Measurements from ENCODE around the gene ACVR1.

ACVR1 gene

DNA sequence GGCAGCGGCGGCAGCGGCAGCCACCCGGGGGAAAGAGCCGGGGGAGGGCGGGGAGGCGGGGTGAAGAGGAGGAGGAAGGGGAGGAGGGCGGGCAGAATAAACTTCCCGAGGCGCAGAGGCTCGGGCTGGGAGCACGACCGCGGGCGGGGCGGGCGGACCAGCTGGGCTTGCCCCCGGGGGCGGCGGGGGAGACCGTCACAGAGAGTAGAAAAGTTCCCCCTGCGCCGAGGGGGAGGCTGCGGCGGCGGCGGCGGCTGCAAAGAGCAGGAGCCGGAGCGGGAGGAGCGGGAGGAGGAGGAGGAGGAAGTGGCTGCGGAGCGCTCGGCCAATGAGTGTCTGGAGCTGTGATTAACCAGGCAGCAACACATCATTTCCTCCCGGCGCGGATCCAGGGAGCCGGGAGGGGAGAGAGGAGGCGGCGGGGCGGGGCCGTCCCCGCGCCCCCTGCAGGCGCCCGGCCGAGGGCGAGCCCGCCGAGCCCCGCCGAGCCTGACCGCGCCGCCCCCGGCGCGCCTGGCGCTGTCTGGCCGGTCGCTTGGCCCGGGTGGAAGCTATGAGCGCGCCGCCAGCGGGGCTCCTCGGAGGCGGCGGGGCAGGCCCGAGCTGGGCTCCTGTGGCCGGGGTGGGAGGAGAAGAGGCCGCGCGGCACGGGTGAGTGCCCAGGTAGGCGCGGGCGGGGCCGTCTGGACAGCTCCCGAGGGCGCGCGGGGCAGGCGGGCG, at the start of gene ACVR1:
Gene ACVR1 (minus strand): TSS at position 265 of the 720 bp plus-strand sequence. CDS start 76,837 bp downstream, outside the sequence.
- peak within 1 kb of the TSS; percentile 70 for H3K4me2 ChIP-seq (ENCODE audit: insufficient read depth, low read length)
- ATAC-seq (ENCODE audit: insufficient read depth, low read depth) (peak; percentile 90), DNase-seq (peak; percentile 84)
- H3K27ac ChIP-seq (ENCODE audit: low read length), result peak within 1 kb of the TSS; percentile 55; the same call in 1 of the 2 replicates
- no peaks in the 10 kb centered on the region for H3K79me2 ChIP-seq (ENCODE audit: insufficient read depth, low read length)
- H3K9ac ChIP-seq (ENCODE audit: low read depth, low read length), result peak within 1 kb of the TSS; percentile 51
- no peaks in the 10 kb centered on the region for H3K27me3 ChIP-seq (ENCODE audit: insufficient read depth, low read length, poor library complexity)
- H3K4me1 ChIP-seq (ENCODE audit: insufficient read depth, low read length), result peaks cover 26% of the 10 kb centered on the region
- no peaks in the 10 kb centered on the region for H3K9me3 ChIP-seq (ENCODE audit: insufficient read depth, low read length, severe bottlenecking)
- TF ChIP-seq, protein P1, sequence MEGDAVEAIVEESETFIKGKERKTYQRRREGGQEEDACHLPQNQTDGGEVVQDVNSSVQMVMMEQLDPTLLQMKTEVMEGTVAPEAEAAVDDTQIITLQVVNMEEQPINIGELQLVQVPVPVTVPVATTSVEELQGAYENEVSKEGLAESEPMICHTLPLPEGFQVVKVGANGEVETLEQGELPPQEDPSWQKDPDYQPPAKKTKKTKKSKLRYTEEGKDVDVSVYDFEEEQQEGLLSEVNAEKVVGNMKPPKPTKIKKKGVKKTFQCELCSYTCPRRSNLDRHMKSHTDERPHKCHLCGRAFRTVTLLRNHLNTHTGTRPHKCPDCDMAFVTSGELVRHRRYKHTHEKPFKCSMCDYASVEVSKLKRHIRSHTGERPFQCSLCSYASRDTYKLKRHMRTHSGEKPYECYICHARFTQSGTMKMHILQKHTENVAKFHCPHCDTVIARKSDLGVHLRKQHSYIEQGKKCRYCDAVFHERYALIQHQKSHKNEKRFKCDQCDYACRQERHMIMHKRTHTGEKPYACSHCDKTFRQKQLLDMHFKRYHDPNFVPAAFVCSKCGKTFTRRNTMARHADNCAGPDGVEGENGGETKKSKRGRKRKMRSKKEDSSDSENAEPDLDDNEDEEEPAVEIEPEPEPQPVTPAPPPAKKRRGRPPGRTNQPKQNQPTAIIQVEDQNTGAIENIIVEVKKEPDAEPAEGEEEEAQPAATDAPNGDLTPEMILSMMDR (IDR thresholded peaks at IDR 0.05; ENCODE audit: borderline replicate concordance, extremely low read depth, low read length, poor library complexity, severe bottlenecking), result peak; percentile 29
- TF ChIP-seq EZH2 (IDR thresholded peaks at IDR 0.05; ENCODE audit: borderline replicate concordance, low read depth, low read length, severe bottlenecking), result no peak
- no peaks in the 10 kb centered on the region for H4K20me1 ChIP-seq (ENCODE audit: insufficient read depth, low read length)
- peak within 1 kb of the TSS; percentile 64 for H2AFZ ChIP-seq (ENCODE audit: low read depth, low read length)
- H3K4me3 ChIP-seq (ENCODE audit: low read depth in 1 of 2, low read length in 2 of 2), result peak within 1 kb of the TSS; percentile 28 to 65; a peak in 3 of 4 replicates
- no peaks in the 10 kb centered on the region for H3K36me3 ChIP-seq (ENCODE audit: insufficient read depth, low read length)

DNA sequence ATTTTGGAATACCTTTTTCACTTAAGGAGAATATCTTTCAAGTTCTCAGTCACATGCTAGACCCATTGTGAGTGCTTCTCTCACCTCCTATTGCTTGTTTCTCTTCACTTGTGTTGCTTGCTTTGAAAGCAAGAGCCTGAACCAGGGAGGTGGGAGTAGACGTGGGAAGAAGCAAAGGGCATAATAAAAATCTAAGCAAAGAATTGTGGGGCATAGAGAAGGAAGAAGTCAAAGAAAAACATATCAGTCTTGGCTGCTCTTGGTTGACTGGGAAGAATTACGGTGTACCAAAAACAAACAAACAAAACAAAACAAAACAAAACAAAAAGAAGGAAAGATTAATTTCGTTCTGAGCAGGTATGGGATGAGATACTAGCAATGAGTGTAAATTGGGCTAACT, 48.9 kb upstream of the ACVR1 start:
- no peak for ATAC-seq (ENCODE audit: insufficient read depth, low read depth)
- DNase-seq, result no peak
- H3K36me3 ChIP-seq (ENCODE audit: insufficient read depth, low read length), result no peaks in the 10 kb centered on the region

GRCh38 chr2:157923598-157924217, 47.6 kb upstream of the ACVR1 start:
- Histone ChIP-seq H3K4me1 (ENCODE audit: insufficient read depth, low read length) (no peaks in the 10 kb centered on the region), H4K20me1 (ENCODE audit: insufficient read depth, low read length) (no peaks in the 10 kb centered on the region), H3K9ac (ENCODE audit: low read depth, low read length) (no peak overlapping the region), H2AFZ (ENCODE audit: low read depth, low read length) (no peak overlapping the region), H3K4me3 (ENCODE audit: low read depth in 1 of 2, low read length in 2 of 2) (no peak overlapping the region), H3K79me2 (ENCODE audit: insufficient read depth, low read length) (no peaks in the 10 kb centered on the region), H3K9me3 (ENCODE audit: insufficient read depth, low read length, severe bottlenecking) (no peaks in the 10 kb centered on the region), H3K27ac (ENCODE audit: low read length) (no peak overlapping the region), H3K36me3 (ENCODE audit: insufficient read depth, low read length) (no peaks in the 10 kb centered on the region), H3K27me3 (ENCODE audit: insufficient read depth, low read length, poor library complexity) (no peaks in the 10 kb centered on the region), H3K4me2 (ENCODE audit: insufficient read depth, low read length) (no peak overlapping the region)
- DNase-seq (no peak), ATAC-seq (ENCODE audit: insufficient read depth, low read depth) (no peak)
- TF ChIP-seq, protein P1 (IDR thresholded peaks at IDR 0.05; ENCODE audit: borderline replicate concordance, extremely low read depth, low read length, poor library complexity, severe bottlenecking), result no peak
- no peak for TF ChIP-seq EZH2 (IDR thresholded peaks at IDR 0.05; ENCODE audit: borderline replicate concordance, low read depth, low read length, severe bottlenecking)

More for the DNA sequence above, 48.9 kb upstream of the ACVR1 start:
- Histone ChIP-seq H3K9me3 (ENCODE audit: insufficient read depth, low read length, severe bottlenecking) (no peaks in the 10 kb centered on the region), H3K4me1 (ENCODE audit: insufficient read depth, low read length) (no peaks in the 10 kb centered on the region), H3K27me3 (ENCODE audit: insufficient read depth, low read length, poor library complexity) (no peaks in the 10 kb centered on the region), H3K4me3 (ENCODE audit: low read depth in 1 of 2, low read length in 2 of 2) (no peak overlapping the region), H3K79me2 (ENCODE audit: insufficient read depth, low read length) (no peaks in the 10 kb centered on the region), H3K27ac (ENCODE audit: low read length) (no peak overlapping the region), H3K4me2 (ENCODE audit: insufficient read depth, low read length) (no peak overlapping the region), H3K9ac (ENCODE audit: low read depth, low read length) (no peak overlapping the region), H4K20me1 (ENCODE audit: insufficient read depth, low read length) (no peaks in the 10 kb centered on the region), H2AFZ (ENCODE audit: low read depth, low read length) (no peak overlapping the region)
- TF ChIP-seq, protein P1 (IDR thresholded peaks at IDR 0.05; ENCODE audit: borderline replicate concordance, extremely low read depth, low read length, poor library complexity, severe bottlenecking), result no peak
- no peak for TF ChIP-seq EZH2 (IDR thresholded peaks at IDR 0.05; ENCODE audit: borderline replicate concordance, low read depth, low read length, severe bottlenecking)
